Thyroid gland (tissue), 4 donors: Measurements from ENCODE around the gene CST5.
"Not testable (repeated sequence)": the region's sequence is repeated elsewhere in the genome, so short reads cannot be mapped to it uniquely, and the experiment has no call there.

Source experiments
- CTCF ChIP-seq, 6 experiments: fragments of 200-600 bp in 3 of 6; fragments of 450-650 bp in 3 of 6; sonication (generic) in 3 of 6; IDR thresholded peaks; one replicate each; pipeline ENCODE4 v1.5.1; 2016 to 2019; ENCODE audit warnings: antibody characterized with exemption in 6 of 6, mild to moderate bottlenecking in 2 of 6, inconsistent platforms in 1 of 6, moderate library complexity in 1 of 6
- POLR2A ChIP-seq, 2 donors: fragments of 450-650 bp; IDR thresholded peaks; one replicate each; pipeline ENCODE4 v1.6.1; 2017; ENCODE audit warnings: antibody characterized with exemption in 2 of 2, mild to moderate bottlenecking in 2 of 2, moderate library complexity in 1 of 2

DNA sequence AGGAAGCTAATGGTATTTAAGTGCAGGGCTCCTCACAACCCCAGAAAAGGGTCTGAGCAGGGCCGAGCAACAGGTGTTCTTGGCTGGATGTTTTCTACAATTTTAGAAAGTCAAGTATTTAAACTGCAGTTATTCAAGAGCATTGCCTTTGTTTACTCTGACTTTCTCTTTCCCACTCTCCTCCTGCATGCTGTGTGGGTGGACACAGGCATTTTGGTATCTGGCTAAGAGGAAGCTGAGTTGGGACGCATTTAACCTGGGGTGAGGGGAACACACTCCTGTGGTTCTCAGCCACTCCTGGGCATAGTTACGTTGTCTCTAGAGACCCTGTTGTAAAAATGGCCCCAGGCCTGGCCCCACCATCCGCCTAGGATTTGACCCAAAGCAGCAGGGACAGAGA is 34.9 kb upstream of the CST5 start:
- not testable (repeated sequence) for TF ChIP-seq CTCF, POLR2A (IDR thresholded peaks at IDR 0.05)
